Measurements from ENCODE around the gene C10orf67.

DNA sequence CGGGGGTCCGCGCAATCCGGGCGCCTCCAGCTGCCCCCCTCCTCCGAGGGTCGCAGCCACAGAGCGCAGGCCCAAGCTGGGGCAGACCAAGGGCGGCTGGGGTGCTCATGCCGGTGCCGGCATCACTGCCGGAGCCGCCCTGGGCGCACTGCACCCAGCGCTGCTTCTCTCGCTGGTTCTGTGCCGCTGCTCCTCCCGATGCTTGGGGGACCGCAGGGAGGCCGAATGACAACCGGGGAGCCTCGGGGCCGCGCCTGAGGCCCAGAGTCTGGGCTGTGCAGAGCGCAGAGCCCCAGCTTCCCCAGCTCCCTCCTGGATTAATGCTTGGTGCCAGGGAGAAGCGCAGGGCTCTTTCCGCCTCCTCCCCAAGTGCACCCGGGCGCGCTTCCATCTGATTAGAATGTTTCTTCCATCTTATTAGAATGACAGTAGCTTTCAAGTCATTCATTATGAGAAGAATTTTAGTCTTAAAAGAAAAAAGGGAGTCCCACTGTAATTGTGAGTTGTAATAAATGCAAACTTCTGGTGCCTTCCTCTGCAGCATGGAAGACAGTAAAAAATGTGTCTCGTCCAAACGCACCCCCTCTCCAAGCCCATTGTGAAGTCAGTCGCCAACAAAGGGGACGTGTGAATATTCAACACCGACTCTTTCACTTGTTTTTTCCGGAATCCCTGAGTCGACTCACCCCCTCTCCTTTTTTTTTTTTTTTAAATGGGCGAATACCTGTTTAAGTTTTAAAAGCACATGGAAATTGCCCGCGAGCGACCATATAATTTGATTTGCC, 172.0 kb downstream of the C10orf67 start:
- no peak for TF ChIP-seq EZH2 (IDR thresholded peaks at IDR 0.05; ENCODE audit: insufficient read depth, poor library complexity, severe bottlenecking)
- no peak for TF ChIP-seq EZH2phosphoT487 (IDR thresholded peaks at IDR 0.05; ENCODE audit: insufficient read depth, low read depth)
